HFF-Myc (cell line): Measurements from ENCODE around the gene KLHL29.

ENCODE experiments used
- DNase-seq: peaks from one replicate; pipeline ENCODE4 v3.0.0-alpha.2; 2011; ENCODE audit warnings: low read depth; ENCODE audit errors: extremely low read depth
- H3K4me3 ChIP-seq: replicated peaks from 2 replicates; pipeline ENCODE4 v1.5.1; 2011; ENCODE audit warnings: low read depth, mild to moderate bottlenecking, control low read depth, low read length
- CTCF ChIP-seq: IDR thresholded peaks from 2 replicates; pipeline ENCODE4 v1.5.1; 2012; ENCODE audit warnings: mild to moderate bottlenecking, low read depth, low read length, control low read depth; ENCODE audit errors: missing control alignments

KLHL29 gene

GRCh38 chr2:23688486-23689130 is 303.6 kb downstream of the KLHL29 start:
- no peak overlapping the region for H3K4me3 ChIP-seq
- no peak for TF ChIP-seq CTCF
- DNase-seq: no peak

- DNase-seq: no peak
- H3K4me3 ChIP-seq: no peak overlapping the region
- no peak for TF ChIP-seq CTCF
Observed at GRCh38 chr2:23689131-23689700, 304.2 kb downstream of the KLHL29 start.

GRCh38 chr2:23689891-23690290 is 304.9 kb downstream of the KLHL29 start:
- DNase-seq: no peak
- no peak for TF ChIP-seq CTCF
- no peak overlapping the region for H3K4me3 ChIP-seq

DNA sequence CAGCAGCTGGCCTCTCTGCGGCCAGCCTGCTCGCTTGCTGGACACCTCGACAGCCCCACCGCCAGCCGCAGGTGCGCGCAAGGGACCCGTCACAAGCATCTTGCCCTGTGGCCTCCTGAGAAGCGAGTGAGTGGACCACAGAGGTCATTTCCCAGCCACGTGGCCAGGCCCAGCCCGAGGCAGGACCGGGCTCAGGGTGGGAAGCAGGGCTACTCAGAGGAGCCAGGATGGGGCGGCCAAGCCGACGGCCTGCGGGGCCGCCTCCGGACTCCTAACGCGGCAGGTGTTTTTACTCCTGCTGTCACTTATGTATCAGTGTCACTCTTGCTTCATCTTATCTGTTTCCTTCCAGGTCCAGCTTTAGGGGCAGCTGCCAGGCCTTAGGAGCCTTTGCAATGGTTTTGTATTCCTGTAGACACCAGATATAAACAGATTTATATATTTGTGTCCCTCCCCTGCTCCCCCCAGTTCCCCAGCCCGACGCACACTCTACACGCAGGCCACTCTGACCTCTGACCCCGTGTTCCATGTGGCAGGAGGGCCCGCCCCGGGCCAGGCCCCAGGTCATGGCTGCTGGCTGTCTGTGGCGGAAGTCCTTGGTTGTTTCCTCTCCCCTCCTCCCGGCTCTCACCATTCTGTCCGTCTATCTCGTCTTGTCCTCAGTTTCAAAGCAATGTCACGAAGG is 305.6 kb downstream of the KLHL29 start:
- DNase-seq: no peak
- TF ChIP-seq CTCF: no peak

GRCh38 chr2:23691106-23691470 is 306.1 kb downstream of the KLHL29 start:
- no peak for TF ChIP-seq CTCF
- no peak for DNase-seq
- no peak overlapping the region for H3K4me3 ChIP-seq

More for the DNA sequence above, 305.6 kb downstream of the KLHL29 start:
- H3K4me3 ChIP-seq: no peak overlapping the region

- TF ChIP-seq CTCF: no peak
- DNase-seq: no peak
- no peak overlapping the region for H3K4me3 ChIP-seq
Observed at GRCh38 chr2:23691565-23691964, 306.6 kb downstream of the KLHL29 start.
